ENCODE results near the gene ACTL7B.

Gene ACTL7B

DNA sequence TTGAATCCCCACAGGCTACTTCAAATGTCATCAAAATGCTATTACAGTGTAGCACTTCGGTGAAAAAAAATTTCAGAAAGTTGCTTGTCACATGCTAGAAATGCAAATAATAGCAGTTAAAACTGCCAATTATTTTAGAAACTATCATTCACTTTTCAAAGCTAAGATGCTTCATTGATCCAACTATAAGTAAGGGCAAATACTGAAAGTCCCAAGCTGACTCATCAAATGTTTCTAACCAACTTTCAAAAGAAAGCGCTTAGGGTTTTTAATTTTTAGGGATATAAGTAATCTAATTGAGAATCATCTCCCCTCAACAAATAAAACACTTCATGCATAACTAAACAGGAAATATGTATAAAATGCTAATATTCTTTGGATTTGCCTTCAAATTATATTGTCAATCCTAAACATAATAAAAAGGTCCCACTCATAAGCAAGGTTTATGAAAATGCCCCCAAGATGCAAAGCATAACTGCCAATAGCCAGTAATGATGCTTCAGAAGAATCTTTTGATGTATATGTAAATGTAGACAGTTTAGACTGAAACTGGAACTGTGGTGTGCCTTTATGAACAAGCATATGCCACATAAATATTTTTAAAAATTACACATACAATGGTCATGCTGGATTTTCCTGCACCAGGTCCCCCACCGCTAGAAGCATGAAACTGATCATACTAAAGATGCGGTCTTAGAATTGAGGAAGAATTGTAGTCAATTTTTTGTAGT, 18.4 kb upstream of the ACTL7B start:
- Histone ChIP-seq H4K20me1 (ENCODE audit: insufficient read depth, low read length) (no peaks in the 10 kb centered on the region), H3K4me1 (ENCODE audit: insufficient read depth, low read length) (no peaks in the 10 kb centered on the region), H3K9ac (ENCODE audit: low read depth, low read length) (no peak overlapping the region), H2AFZ (ENCODE audit: low read depth, low read length) (no peak overlapping the region), H3K4me3 (ENCODE audit: low read depth in 1 of 2, low read length in 2 of 2) (no peak overlapping the region), H3K36me3 (ENCODE audit: insufficient read depth, low read length) (peaks cover 69% of the 10 kb centered on the region), H3K27ac (ENCODE audit: low read length) (no peak overlapping the region), H3K27me3 (ENCODE audit: insufficient read depth, low read length, poor library complexity) (no peaks in the 10 kb centered on the region), H3K4me2 (ENCODE audit: insufficient read depth, low read length) (no peak overlapping the region), H3K79me2 (ENCODE audit: insufficient read depth, low read length) (no peaks in the 10 kb centered on the region), H3K9me3 (ENCODE audit: insufficient read depth, low read length, severe bottlenecking) (no peaks in the 10 kb centered on the region)
- DNase-seq (no peak), ATAC-seq (ENCODE audit: insufficient read depth, low read depth) (no peak)
- TF ChIP-seq EZH2 (IDR thresholded peaks at IDR 0.05; ENCODE audit: borderline replicate concordance, low read depth, low read length, severe bottlenecking): no peak
- no peak for TF ChIP-seq CTCF (IDR thresholded peaks at IDR 0.05; ENCODE audit: borderline replicate concordance, extremely low read depth, low read length, poor library complexity, severe bottlenecking)

- Histone ChIP-seq H4K20me1 (ENCODE audit: insufficient read depth, low read length) (no peaks in the 10 kb centered on the region), H3K27ac (ENCODE audit: low read length) (no peak overlapping the region), H3K4me1 (ENCODE audit: insufficient read depth, low read length) (no peaks in the 10 kb centered on the region), H3K36me3 (ENCODE audit: insufficient read depth, low read length) (peaks cover 36% of the 10 kb centered on the region), H3K9ac (ENCODE audit: low read depth, low read length) (no peak overlapping the region), H3K4me3 (ENCODE audit: low read depth in 1 of 2, low read length in 2 of 2) (no peak overlapping the region), H3K27me3 (ENCODE audit: insufficient read depth, low read length, poor library complexity) (no peaks in the 10 kb centered on the region), H3K79me2 (ENCODE audit: insufficient read depth, low read length) (no peaks in the 10 kb centered on the region), H3K4me2 (ENCODE audit: insufficient read depth, low read length) (no peak overlapping the region), H3K9me3 (ENCODE audit: insufficient read depth, low read length, severe bottlenecking) (no peaks in the 10 kb centered on the region), H2AFZ (ENCODE audit: low read depth, low read length) (no peak overlapping the region)
- no peak for ATAC-seq (ENCODE audit: insufficient read depth, low read depth)
- DNase-seq: no peak
- TF ChIP-seq CTCF (IDR thresholded peaks at IDR 0.05; ENCODE audit: borderline replicate concordance, extremely low read depth, low read length, poor library complexity, severe bottlenecking): no peak
- no peak for TF ChIP-seq EZH2 (IDR thresholded peaks at IDR 0.05; ENCODE audit: borderline replicate concordance, low read depth, low read length, severe bottlenecking)
Observed at GRCh38 chr9:108869092-108869725, 13.4 kb upstream of the ACTL7B start.

DNA sequence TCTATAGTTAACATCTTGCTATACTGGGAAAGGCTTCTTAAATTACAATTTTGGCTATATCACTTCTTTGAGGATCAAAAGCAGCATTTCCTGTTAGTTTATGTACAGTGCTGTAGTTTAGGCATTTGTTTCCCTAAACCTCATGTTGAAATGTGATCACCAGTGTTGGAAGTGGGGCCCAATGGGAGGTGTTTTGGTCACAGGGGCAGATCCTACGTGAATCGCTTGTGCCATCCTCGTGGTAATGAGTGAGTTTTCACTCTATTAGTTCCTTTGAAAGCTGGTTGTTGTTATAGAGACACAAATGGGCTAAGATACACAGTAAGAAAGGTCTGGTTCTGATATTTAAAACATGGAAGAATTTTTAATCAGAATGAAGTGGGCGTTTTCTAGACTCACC, 12.0 kb upstream of the ACTL7B start:
- ATAC-seq (ENCODE audit: insufficient read depth, low read depth): no peak
- no peak for DNase-seq
- H3K9ac ChIP-seq (ENCODE audit: low read depth, low read length): no peak overlapping the region
- no peak overlapping the region for H3K4me3 ChIP-seq (ENCODE audit: low read depth in 1 of 2, low read length in 2 of 2)
- no peaks in the 10 kb centered on the region for H4K20me1 ChIP-seq (ENCODE audit: insufficient read depth, low read length)
- H3K4me1 ChIP-seq (ENCODE audit: insufficient read depth, low read length): no peaks in the 10 kb centered on the region
- H3K79me2 ChIP-seq (ENCODE audit: insufficient read depth, low read length): no peaks in the 10 kb centered on the region
- H3K27me3 ChIP-seq (ENCODE audit: insufficient read depth, low read length, poor library complexity): no peaks in the 10 kb centered on the region
- H3K9me3 ChIP-seq (ENCODE audit: insufficient read depth, low read length, severe bottlenecking): no peaks in the 10 kb centered on the region
- no peak overlapping the region for H2AFZ ChIP-seq (ENCODE audit: low read depth, low read length)
- no peak overlapping the region for H3K4me2 ChIP-seq (ENCODE audit: insufficient read depth, low read length)
- H3K27ac ChIP-seq (ENCODE audit: low read length): no peak overlapping the region
- H3K36me3 ChIP-seq (ENCODE audit: insufficient read depth, low read length): peaks cover 23% of the 10 kb centered on the region; the same call in 1 of the 2 replicates
- no peak for TF ChIP-seq CTCF (IDR thresholded peaks at IDR 0.05; ENCODE audit: borderline replicate concordance, extremely low read depth, low read length, poor library complexity, severe bottlenecking)
- no peak for TF ChIP-seq EZH2 (IDR thresholded peaks at IDR 0.05; ENCODE audit: borderline replicate concordance, low read depth, low read length, severe bottlenecking)
